T-helper 2 cell (primary cell): ENCODE measurements around the gene TTLL6.
A peak's percentile ranks its signal among the peaks of the same experiment; 100 is the strongest.
"Not testable (repeated sequence)": the region's sequence is repeated elsewhere in the genome, so short reads cannot be mapped to it uniquely, and the experiment has no call there.

Source experiments
- DNase-seq, 5 experiments: peaks; one replicate each; pipeline versions ENCODE4 v3.0.0 to v3.0.0-alpha.2; 2012 to 2022

Gene TTLL6

DNA sequence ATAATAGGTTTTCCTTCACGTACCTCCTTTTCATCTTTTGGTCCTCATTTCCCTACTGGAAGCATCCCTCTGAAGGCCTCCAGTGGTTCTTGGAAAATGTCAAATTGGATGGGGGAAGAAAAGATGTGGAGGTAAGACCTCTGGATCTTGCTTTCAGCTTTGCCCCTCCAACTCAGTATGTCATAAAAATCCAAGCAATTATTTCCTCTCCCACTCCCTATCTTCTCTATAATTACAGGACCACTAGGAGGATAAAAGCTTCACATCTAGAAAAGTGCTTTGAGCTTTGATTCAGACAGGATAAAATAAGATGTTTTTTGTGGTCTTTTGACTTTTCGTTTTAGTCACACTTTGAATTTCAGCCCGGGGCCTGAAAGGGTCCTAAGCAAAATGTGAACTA, 1.7 kb downstream of the TTLL6 start:
- no peak for DNase-seq

DNA sequence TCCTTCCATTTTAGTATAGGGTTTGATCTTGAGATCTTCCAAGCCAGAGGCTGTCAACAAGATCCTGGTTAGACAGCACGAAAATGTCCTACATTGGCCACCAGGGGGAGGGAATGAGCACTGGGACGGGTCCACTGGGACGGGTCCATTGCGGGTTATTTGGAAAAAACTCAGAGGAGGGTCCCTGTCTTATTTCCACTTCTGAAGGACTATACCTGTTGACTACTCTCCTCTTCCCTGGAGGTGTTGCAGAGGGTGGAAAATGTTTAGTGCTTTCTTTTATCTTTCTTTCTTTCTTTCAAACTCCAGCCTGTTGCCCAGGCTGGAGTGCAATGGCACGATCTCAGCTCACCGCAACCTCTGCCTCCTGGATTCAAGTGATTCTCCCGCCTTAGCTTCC, 2.5 kb downstream of the TTLL6 start:
- peak in 4 of 5 experiments; percentile 26 to 46 (median 41) for DNase-seq

DNA sequence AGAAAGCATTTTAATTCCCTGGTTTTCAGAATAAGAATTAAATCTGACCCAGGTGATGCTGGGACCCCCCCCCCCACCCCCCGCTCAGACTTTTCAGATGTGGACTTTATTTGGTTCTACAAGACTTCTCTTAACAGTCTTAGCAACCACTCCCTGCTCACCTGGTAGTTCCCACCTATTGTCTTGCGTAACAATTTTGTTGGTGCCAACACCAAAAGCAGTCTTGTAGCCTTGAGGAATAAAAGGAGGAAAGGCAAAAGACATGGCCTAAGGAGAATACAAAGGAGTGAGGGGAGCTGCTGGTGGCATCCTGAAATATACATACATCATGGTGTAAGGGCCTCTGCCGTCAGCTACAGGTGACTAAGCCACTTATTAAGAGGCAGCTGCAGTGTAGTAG, 5.0 kb downstream of the TTLL6 start:
- no peak for DNase-seq

DNA sequence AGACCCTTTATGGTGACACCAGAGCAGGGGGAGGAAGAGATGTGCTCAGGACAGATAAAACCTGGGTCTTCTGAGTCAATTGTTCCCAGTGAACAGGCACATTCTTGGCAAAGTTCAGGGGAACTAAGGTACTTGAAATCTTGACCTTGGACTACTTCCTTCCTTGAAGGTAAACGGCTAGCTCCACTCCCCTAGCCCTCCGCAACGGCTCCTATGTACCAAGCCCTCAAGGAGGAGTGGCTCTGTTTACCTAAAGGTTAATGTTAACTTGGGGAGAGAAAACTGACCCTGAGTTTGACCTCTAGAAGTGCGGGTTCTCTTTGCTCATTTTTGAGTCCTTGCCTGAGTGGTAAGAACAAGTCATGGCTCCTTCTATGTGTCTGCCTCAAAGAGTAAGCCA, 7.8 kb downstream of the TTLL6 start:
- no peak for DNase-seq

DNA sequence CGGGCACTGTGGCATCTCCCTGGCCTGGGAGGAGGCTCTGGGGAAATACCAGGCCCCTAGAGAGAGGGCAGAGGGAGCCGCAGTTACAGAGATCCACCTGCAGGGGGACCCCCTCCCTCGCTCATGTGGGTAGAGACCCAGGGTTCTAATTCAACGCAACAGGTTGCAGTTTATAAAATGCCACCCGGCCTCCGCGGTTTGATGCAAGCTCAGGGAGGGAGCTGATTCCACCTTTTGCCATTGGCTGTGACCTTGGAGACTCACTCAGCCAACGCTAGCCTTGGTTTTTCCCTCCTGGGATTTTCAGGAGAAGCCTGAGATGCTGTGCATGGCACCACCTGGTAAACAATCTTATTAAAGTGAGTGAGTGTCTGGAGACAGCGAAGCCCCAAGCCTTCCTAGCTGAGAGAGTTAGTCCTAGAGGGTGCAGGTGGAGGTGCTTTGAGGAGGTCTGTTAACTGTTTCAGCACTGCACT, 12.1 kb downstream of the TTLL6 start:
- DNase-seq = peak; percentile 32 to 57 (median 53)

DNA sequence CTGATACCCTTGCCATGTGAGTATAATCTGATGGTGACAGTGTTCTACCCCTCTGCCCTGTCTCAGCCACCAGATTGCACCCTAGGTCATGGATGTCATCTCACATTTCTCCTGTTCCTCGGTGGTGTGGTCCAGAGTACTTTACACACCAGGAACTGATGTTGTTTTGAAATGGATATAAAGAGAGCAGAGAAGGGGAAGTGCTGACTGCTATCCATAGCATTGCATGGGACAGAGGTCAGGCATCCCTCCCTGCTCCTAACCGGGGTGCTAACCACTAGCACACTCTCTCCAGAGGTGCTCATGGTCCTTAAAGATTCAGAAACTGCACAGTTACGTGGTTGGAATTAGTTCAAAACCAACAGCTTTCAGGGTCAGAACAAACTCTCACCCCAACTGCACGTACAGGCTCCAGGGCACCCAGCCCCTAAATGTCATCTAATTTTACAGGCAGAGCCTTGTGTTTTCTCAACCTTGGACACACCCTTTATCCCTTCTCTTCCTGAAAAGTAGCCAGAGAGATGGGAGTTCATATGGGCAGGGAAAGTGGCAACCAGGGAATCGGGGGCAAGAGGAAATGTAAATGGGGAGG, 16.3 kb downstream of the TTLL6 start:
- DNase-seq = no peak

DNA sequence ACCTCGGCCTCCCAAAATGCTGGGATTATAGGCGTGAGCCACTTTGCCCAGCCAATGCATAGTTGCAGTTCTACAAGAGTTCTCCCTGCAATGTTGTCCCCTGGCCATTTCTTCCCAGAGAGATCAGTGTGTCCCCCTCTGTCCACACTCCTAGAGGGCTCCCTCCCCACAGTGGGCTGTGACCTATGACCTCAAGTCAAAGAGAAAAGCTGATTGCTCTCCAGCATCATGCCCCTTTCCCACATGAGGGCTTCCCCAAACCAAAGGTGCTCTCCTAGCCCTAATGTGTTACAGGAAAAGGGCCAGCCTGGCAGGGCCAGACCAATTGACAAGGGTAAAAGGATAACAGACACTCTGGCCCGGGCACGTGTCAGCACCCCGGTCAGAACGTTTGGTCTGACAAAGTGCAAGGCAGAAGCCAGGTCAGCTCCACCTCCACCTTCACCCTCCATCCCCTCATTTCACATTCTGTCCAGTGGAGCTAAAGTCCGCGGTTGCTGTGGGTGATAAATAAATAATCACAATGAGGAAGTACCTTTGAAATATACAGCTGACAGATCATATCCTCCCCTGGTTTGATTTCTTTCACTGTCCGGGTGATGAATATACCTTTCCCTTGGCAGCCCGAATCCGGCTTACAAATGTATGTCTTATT, 17.8 kb downstream of the TTLL6 start:
- DNase-seq = no peak

DNA sequence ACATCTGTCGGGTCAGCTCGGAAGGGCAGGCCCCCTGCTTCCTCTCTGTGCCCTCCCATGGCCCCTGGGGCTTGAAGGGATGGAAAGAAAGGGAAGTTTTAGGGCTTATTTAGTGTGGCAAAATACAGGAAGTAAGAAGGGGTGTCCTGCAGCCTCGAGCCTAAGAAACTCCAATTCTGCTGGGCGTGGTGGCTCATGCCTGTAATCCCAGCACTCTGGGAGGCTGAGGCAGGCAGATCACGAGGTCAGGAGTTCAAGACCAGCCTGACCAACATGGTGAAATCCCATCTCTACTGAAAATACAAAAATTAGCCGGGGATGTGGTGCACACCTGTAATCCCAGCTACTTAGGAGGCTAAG, 20.9 kb downstream of the TTLL6 start:
- not testable (repeated sequence) for DNase-seq

DNA sequence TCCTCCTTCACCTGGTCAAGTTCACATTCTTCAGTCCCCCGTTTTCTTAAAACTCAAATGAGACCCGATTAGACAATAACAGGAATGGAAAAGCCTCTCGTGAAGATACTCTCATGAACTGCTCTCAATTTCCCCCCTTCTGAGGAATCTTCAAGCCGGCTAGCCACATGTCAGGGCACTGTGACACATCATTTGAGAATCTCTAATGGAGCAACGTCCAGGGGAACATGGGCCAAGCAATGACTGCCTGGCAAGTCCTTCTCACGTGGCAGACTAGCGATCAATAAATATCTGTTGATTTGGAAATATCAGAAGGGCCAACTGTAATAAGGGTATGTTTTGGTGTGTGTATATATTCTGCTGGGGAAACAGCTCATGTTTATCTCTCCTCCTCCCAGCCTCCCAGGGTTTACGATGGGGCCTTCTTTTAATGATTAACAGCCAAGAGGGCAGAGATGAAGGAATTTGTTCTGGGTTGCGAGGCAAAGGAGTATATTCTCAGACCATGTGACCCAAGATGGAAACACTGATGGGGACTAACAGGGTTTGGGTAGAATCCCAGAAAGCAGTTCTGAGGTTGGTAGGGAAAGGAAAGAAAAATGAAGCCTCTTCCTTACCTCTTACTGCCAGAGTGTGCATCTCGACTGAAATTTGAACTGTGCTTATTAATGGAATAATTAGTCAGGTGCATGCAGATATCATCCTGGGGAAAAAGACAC, 21.4 kb downstream of the TTLL6 start:
- DNase-seq = no peak

DNA sequence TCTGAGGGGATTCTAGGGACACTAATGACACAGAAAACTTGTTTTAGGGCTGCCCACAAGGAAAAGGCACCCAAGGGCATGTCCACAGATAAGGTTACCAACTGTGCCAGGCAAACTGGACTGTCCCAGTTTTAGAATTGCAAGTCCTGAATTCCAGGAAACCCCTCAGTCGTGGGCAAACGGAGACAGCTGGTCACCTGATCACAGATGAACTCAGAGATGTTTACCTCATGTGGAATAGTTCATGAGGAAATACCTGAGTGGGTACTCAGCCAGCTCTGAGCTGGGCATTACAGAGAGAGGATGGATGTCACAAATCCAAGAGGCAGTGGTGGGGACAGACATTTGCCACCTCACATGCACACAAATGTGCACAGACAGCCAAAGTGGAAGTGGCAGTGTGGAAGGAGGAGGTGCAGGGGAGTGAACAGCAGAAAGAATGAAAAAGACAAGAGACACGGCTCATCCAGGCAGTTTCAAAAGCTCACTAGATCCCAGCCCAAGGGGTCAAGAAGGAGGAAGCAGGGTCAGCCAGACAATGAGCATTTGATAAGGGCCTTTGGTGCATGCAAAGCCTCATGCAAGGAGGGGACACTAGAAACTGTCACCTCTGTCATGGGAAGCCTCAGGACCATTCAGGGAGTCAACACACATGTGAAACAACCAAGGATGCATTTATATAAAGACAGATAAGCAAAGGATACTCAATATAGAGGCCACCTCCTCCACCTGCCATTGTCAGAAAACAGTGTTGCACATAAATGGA, 24.8 kb downstream of the TTLL6 start:
- no peak for DNase-seq

DNA sequence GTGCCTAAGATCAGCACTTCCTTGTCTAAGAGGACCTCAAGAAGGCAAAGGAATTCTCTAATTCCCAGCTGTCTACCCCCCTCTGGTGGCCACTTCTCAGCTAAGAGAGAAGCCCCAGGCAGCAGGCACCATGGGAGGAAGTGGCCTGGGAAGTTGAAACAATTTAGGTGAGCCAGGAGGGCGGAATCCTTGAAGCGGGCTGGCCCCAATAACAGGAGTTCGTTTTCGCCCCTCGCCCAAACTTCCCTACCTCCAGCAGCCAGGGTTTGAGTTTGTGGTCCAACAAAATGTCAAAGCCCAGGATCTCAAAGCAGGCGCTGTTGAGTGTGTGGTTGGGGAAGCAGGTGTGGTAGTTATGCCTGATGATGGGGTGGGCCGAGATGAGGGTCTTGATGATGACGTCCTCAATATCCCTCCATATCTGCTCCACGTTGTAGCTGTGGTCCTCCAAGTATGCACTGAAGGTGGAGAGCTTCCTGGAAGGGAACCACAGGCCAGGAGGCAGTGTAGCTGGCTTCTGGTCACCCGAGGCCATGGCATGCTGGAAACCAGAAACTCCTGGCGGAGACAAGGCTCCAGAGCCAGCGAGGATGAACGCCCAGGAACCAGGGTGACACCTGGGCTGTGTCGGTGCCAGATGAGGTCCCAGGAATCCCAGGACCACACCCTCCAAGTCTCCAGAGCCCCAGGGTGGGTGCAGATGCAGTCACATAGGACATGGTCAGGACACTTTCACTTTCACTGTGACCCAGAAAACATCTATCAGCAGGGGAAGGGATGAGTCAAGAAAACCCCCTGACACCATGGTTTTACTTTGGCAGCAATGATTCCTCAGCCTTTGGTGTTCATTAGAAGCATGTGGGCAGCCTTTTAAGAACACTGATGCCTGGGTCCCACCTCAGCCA, 25.6 kb downstream of the TTLL6 start:
- peak in 1 of 5 experiments; percentile 45 for DNase-seq

DNA sequence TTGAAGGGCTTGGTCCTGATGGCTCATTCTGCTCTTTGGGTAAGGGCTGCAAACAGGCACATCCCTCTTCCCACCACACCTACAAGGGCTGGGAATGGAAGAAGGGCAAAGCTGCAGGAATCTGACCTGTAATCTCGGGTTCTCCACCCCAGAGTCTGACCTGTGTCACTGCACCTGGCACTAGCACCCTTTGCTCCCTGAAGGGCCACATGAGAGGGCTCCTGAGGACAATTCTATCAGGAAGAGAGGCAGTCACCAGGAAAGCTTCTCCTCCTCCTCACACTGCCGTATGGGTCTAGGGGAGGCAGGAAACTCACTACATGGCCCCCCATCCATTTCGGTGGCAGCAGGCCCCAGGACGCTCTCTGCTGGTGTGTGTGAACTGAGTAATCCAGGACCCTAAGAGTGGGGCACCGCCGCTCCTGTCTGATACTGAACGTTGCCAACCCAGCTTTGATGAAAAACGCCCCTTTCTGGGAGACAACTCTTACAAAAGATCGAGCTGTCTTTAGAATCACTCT, 26.4 kb downstream of the TTLL6 start:
- no peak for DNase-seq

DNA sequence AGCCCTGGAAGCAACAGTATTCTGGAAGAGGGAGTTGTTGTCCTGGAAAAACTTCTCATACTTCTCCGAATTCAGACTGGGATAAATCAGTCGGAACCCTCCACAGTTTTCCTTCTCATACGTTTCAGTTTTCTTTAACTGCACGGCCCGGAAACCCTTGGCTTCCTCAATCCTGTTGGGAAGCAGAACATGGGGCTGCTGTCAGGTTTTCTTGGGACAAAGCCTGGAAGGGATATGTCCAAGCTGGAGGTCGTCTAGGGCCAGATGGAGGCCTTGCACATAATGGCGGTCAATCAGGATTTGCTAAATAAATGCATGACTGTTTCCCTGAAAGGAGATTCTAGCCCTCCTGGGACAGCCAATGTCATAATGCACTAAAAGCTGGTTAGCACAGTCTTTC, 29.2 kb downstream of the TTLL6 start:
- no peak for DNase-seq

DNA sequence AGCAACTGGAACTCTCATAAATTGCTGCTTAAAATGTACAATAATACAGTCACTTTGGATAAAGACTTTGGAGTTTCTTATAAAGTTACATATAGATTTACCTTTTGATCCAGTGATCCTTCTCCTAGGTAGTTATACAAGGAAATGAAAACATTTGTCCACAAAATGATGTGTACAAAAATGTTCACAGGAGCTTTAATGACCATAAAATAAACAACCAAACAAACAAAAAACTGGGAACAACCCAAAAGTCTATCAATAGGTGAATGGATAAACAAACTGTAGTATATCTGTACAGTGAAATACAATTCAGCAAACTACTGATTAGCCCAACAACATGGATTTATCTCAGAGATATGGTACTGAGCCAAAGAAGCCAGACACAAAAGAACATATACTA, 37.6 kb downstream of the TTLL6 start:
- no peak for DNase-seq

DNA sequence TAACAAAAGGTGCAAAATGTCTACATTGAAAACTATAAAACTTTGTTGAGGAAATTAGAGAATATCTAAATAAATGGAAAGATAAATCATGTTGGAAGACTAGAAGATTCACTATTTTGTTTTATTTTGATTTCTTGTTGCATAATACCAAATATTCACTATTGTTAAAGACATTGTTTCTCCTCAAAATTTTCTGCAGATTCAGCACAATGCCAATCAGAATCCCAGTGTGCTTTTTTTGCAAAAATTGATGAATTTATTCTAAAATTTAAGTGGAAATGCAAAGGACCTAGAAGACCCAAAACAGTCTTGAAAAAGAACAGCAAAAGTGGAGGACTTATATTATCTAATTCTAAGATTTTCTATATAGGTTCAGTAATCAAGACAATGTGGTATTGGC, 40.4 kb downstream of the TTLL6 start:
- DNase-seq = no peak

DNA sequence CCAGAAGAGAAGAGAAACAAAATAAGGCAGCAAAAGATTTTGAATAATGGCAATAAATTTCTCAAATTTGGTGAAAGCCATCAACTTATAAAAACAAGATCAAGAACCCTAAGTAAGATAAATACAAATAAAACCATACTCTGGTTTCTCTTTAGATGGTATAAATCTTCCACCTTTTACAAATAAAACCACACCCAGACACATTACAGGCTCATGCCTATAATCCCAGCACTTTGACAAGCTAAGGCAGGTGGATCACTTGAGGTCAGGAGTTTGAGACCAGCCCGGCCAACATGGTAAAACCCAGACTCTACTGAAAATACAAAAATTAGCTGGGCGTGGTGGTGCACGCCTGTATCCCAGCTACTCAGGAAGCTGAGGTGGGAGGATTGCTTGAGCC, 43.8 kb downstream of the TTLL6 start:
- DNase-seq = no peak

DNA sequence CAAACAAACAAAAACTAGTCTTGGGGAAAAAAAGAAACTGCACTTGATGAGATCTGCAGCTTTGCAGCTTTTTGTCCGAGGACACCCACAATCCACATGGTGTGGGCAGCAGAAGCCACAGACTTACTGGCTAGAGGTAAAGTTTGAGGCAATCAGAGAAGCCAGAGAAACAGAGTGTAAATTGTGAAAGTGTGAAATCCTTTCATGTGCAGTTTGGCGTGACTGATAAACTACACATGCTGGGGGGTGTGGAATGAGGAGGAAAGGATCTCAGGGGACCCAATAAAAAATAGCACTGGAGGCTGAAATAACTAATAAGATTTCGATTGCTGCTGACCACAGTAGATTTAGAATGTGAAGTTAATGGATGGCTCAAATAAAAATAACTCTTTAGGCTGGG, 46.1 kb downstream of the TTLL6 start:
- DNase-seq = no peak

DNA sequence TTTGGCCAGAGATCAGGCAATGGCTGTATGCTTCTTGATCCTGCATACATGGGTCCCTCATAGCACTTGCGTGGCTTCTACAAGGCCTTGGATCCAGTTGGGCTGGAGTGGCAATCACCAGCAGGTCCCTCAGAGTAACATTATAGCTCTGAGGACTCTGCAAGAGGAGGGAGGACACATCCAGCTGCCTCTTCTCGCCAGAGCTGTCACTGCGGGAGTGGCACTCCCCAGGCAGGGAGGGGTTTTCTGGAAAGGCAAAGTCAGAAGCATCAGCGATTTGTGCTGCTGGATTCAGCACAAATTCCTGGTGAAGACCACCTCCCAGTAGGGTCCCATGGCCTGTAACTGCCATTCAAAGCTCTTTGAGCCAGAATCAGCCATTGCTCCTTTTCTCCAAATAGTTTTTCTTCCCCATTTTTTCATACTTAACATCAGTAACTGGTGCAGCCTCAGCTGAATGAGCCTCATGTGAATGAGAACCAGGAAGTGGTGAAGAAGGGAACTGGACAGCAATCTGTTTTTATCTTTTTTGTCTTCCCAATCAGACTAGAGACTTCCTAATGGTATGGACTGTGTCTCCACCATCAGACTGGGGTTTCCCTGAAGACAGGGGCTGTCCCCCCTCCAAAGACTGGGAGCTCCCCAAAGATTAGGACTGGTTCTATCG, 47.9 kb downstream of the TTLL6 start:
- DNase-seq = no peak

DNA sequence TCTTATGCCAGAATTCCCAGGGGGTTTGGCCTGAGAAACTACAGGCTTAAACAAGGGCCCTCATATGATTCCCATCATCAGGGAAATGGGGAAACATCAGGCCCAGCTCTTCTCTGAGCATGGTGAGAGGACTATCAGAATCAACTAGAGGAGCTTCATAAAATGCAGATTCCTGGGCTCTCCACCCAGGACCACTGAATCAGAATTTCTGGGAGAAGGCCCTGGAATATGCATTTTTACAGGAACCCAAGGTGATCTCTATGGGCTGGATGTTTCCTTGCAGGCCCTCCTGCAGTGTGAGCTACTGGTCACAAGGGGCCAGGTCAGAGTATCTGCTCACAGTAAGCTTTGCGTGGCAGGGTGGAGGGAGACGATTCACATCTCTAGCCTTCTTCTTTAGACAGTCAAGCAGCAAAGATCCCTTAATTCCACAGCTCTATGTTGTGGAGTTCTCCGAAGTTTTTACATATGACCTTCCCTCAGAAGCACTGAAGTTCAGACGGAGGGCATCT, 49.7 kb downstream of the TTLL6 start:
- no peak for DNase-seq

DNA sequence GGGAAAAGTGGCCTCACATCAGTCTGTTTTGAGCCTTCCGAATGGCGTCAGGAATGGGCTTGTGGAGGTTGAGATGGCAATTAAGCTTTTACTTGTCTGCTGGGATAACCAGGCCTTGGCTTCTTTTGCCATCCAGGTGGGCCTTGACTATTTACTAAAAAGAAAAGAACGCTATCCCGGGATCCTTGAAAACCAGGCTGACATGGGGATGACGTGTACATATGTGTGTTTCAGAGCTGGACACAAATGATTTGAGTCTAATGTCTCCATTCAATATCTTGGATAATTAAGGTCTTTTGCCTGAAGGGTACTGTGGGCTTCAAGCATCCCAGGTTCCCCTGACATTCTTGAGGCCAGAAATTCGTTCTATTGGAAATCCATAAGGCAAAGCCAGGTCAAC, 55.9 kb downstream of the TTLL6 start:
- no peak for DNase-seq

DNA sequence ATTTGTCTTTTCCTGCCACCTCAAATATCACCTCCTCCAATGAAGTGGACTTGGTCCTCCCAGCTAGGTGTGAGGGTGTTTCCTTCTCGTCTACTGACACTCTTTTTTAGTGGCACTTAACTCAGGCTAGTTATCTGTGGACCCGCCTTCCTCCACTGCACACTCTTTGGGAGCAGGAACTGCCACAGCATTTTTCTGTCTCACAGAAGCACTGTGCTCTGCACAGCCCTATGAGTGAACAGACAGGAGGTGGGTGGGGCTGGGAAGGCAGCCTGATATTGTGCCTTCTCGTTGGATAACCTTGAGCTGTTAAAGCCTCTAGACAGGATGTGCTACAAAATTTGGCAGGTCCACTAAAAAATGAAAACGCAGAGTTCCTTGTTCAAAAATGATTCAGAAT, 56.6 kb downstream of the TTLL6 start:
- no peak for DNase-seq
